Gastroesophageal sphincter (tissue), 4 donors: ENCODE measurements around the gene F3. TPM values are rescaled to one million over a fixed set of nuclear protein-coding genes. Genes with fewer than 3 reads are reported as not detected.

Experiments
- ATAC-seq: fragments of 150-250 bp; one replicate; pipeline ENCODE4 v1.9.1; 2016; ENCODE audit warnings: mild to moderate bottlenecking, moderate library complexity
- H3K27ac ChIP-seq, 4 donors: fragments of 200-600 bp; sonication (generic) in 3 of 4; 1 replicate in 3 of 4; 2 replicates in 1 of 4; pipeline ENCODE4 v1.5.1; 2016 to 2019
- H3K27me3 ChIP-seq: fragments of 200-600 bp; sonication (generic); one replicate; pipeline ENCODE4 v1.5.1; 2019
- H3K36me3 ChIP-seq, 2 donors: fragments of 200-600 bp; sonication (generic); one replicate each; pipeline ENCODE4 v1.5.1; 2019; ENCODE audit warnings: control low read depth in 1 of 2
- H3K4me1 ChIP-seq, 3 donors: fragments of 200-600 bp; sonication (generic); 1 replicate in 2 of 3; 2 replicates in 1 of 3; pipeline ENCODE4 v1.5.1; 2016 to 2019; ENCODE audit warnings: control low read depth in 2 of 3
- H3K4me3 ChIP-seq, 2 donors: fragments of 200-600 bp; sonication (generic); one replicate each; pipeline ENCODE4 v1.5.1; 2019; ENCODE audit warnings: mild to moderate bottlenecking in 1 of 2, moderate library complexity in 1 of 2
- H3K9me3 ChIP-seq, 3 donors: fragments of 200-600 bp; sonication (generic); one replicate each; pipeline ENCODE4 v1.5.1; 2017 to 2019; ENCODE audit warnings: control low read depth in 2 of 3
- EP300 ChIP-seq: sonication (generic); formaldehyde crosslinking; IDR thresholded peaks from one replicate; pipeline ENCODE4 v1.6.1; 2017; ENCODE audit warnings: antibody characterized with exemption, mild to moderate bottlenecking
- POLR2A ChIP-seq, 2 donors: fragments of 450-650 bp; IDR thresholded peaks; one replicate each; pipeline ENCODE4 v1.6.1; 2017; ENCODE audit warnings: antibody characterized with exemption in 2 of 2, mild to moderate bottlenecking in 2 of 2, moderate library complexity in 1 of 2
- POLR2AphosphoS5 ChIP-seq: sonication (generic); formaldehyde crosslinking; IDR thresholded peaks from one replicate; pipeline ENCODE4 v1.6.1; 2017; ENCODE audit warnings: antibody characterized with exemption
- WGBS, 2 donors: methylation state at CpG; one replicate each; pipeline ENCODE4 v1.1.5; 2018; ENCODE audit warnings: low coverage in 1 of 2; 5-methylcytosine and 5-hydroxymethylcytosine counted together
- total RNA-seq, 4 donors: library from RNA; depleted of rRNA; stranded (reverse); fragments of >200 nt; gene quantifications; one replicate each; pipeline ENCODE4 v1.1.0, GENCODE V29; 2016
- TF ChIP-seq, protein P1 (sequence below), 4 experiments: fragments of 200-600 bp in 2 of 4; fragments of 450-650 bp in 2 of 4; sonication (generic) in 1 of 4; IDR thresholded peaks; one replicate each; pipeline ENCODE4 v1.5.1; 2017 to 2019; ENCODE audit warnings: antibody characterized with exemption in 4 of 4, mild to moderate bottlenecking in 2 of 4, moderate library complexity in 2 of 4

The F3 gene
- total RNA-seq, 4 donors from 2014 or later = 15.4 to 110 (median 19.0) TPM

- Histone ChIP-seq H3K4me3 (no peak overlapping the region), H3K36me3 (peaks cover 0 to 6% of the 10 kb centered on the region in 2 donors), H3K27ac (no peak overlapping the region), H3K27me3 (no peaks in the 10 kb centered on the region), H3K9me3 (no peaks in the 10 kb centered on the region), H3K4me1 (no peaks in the 10 kb centered on the region)
- TF ChIP-seq POLR2A (IDR thresholded peaks at IDR 0.05) (no peak), POLR2AphosphoS5 (no peak), EP300 (no peak)
- TF ChIP-seq, protein P1, sequence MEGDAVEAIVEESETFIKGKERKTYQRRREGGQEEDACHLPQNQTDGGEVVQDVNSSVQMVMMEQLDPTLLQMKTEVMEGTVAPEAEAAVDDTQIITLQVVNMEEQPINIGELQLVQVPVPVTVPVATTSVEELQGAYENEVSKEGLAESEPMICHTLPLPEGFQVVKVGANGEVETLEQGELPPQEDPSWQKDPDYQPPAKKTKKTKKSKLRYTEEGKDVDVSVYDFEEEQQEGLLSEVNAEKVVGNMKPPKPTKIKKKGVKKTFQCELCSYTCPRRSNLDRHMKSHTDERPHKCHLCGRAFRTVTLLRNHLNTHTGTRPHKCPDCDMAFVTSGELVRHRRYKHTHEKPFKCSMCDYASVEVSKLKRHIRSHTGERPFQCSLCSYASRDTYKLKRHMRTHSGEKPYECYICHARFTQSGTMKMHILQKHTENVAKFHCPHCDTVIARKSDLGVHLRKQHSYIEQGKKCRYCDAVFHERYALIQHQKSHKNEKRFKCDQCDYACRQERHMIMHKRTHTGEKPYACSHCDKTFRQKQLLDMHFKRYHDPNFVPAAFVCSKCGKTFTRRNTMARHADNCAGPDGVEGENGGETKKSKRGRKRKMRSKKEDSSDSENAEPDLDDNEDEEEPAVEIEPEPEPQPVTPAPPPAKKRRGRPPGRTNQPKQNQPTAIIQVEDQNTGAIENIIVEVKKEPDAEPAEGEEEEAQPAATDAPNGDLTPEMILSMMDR (IDR thresholded peaks at IDR 0.05) = no peak
- ATAC-seq = no peak
- WGBS, 2 donors = 43 to 100% methylated on average over 1 of the region's 1 CpG
Observed at GRCh38 chr1:94515296-94515947, 26.1 kb downstream of the F3 start.

DNA sequence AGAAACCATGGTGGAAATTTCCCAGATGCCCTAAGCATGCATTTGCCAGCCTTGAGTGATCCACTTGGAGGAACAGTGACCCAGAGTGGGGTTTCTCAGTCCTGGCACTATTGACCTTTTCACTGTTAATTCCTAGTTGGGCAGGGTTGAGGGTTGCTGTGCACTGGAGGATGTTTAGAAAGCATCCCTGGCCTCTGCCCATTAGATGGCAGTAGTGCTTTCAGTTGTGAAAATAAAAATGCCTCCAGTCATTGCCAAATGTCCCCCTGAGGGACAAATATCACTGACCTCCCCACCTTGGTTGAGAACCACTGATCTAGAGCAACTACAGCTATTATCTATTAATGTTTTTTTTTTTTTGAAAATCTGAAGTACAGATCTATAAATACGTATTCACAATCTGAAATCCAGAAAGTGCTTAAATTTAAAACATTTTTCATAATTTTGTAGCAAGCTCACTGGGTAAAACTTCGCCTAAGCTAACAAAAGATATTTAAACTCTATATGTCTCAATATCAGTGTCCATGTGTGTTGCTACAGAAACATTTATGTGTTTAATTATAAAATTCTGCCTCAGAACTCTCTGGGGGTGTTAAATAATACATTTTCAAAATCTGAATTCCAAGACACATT lies 27.3 kb downstream of the F3 start:
- TF ChIP-seq, protein P1 (IDR thresholded peaks at IDR 0.05) = peak; percentile 31 to 66 (median 40)
- no peak for TF ChIP-seq POLR2A (IDR thresholded peaks at IDR 0.05)
- no peak overlapping the region for H3K27ac ChIP-seq
- no peaks in the 10 kb centered on the region for H3K4me1 ChIP-seq
- no peaks in the 10 kb centered on the region for H3K27me3 ChIP-seq
- no peaks in the 10 kb centered on the region for H3K9me3 ChIP-seq
- 58 to 68% methylated on average over 2 of the region's 2 CpGs for WGBS, 2 donors
- no peak for ATAC-seq
- H3K4me3 ChIP-seq = no peak overlapping the region
- peaks cover 0 to 6% of the 10 kb centered on the region in 2 donors for H3K36me3 ChIP-seq

- TF ChIP-seq EP300 (no peak), POLR2AphosphoS5 (no peak), POLR2A (IDR thresholded peaks at IDR 0.05) (no peak)
- TF ChIP-seq, protein P1 (IDR thresholded peaks at IDR 0.05) = no peak
- Histone ChIP-seq H3K27me3 (no peaks in the 10 kb centered on the region), H3K27ac (no peak overlapping the region), H3K9me3 (no peaks in the 10 kb centered on the region), H3K4me3 (no peak overlapping the region), H3K36me3 (no peaks in the 10 kb centered on the region), H3K4me1 (no peaks in the 10 kb centered on the region)
- no peak for ATAC-seq
- 97 to 100% methylated on average over 2 of the region's 2 CpGs for WGBS, 2 donors
Observed at GRCh38 chr1:94512816-94513215, 28.7 kb downstream of the F3 start.

- Histone ChIP-seq H3K27me3 (no peaks in the 10 kb centered on the region), H3K4me1 (no peaks in the 10 kb centered on the region), H3K36me3 (peaks cover 0 to 68% of the 10 kb centered on the region in 2 donors), H3K9me3 (no peaks in the 10 kb centered on the region), H3K27ac (no peak overlapping the region), H3K4me3 (no peak overlapping the region)
- TF ChIP-seq POLR2A (IDR thresholded peaks at IDR 0.05) (no peak), EP300 (no peak), POLR2AphosphoS5 (no peak)
- TF ChIP-seq, protein P1 (IDR thresholded peaks at IDR 0.05) = no peak
- no peak for ATAC-seq
- WGBS, 2 donors = 86 to 92% methylated on average over 1 of the region's 1 CpG
Observed at GRCh38 chr1:94504601-94505000, 37.0 kb downstream of the F3 start.

DNA sequence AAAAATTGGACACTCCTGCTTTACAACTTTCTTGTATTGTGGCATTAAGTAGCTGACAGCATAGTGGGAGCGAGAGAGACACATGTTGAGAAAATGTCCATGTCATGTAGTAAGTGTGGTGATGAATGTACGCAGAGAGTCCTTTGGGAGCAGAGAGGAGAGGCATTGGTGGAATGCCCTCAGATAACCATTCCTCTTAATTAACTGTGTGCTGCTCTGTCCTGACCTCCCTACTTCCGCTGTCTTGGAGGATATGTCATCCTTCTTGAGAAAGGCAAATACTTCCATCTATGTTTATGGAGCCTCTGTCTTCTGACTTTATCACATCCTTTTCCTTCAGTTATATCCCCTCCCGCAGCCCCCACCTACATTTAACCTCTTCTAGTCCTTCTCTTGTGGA lies 38.4 kb downstream of the F3 start:
- no peaks in the 10 kb centered on the region for H3K9me3 ChIP-seq
- H3K4me3 ChIP-seq = no peak overlapping the region
- no peaks in the 10 kb centered on the region for H3K27me3 ChIP-seq
- H3K4me1 ChIP-seq = no peaks in the 10 kb centered on the region
- peaks cover 0 to 83% of the 10 kb centered on the region in 2 donors for H3K36me3 ChIP-seq
- no peak for TF ChIP-seq EP300
- TF ChIP-seq, protein P1 (IDR thresholded peaks at IDR 0.05) = no peak
- TF ChIP-seq POLR2A (IDR thresholded peaks at IDR 0.05) = no peak
- TF ChIP-seq POLR2AphosphoS5 = no peak
- ATAC-seq = no peak
- H3K27ac ChIP-seq = no peak overlapping the region
- 70 to 77% methylated on average over 4 of the region's 4 CpGs for WGBS, 2 donors
